Cardiac septum (tissue), 1 donor: ENCODE data around the gene MGMT. TPM values are rescaled to one million over a fixed set of nuclear protein-coding genes. Genes with fewer than 3 reads are reported as not detected.

Experiments
- DNase-seq: peaks from one replicate; pipeline ENCODE4 v3.0.0-alpha.2; 2020; ENCODE audit warnings: low spot score
- intact Hi-C: fragments of 100-400 bp; cut with DNase I; formaldehyde crosslinking; loops from one replicate; pipeline ENCODE4 v1.14.0; 2022
- total RNA-seq: library from RNA; stranded (reverse); fragmentation: NEBNext Ultra II Directional; extraction: Animal tissue kit (Norgen Biotek cat#: 25700); gene quantifications from one replicate; pipeline ENCODE4 v1.2.1, GENCODE V29; 2021
- donor health status: DM: no; HTN: no; CAD: no.

MGMT gene
- total RNA-seq, 1 donor from 2014 or later = 11.4 TPM

- peak; percentile 50 for DNase-seq
- intact Hi-C loops = no loop called here
Measured at GRCh38 chr10:129769381-129770116, 302.5 kb downstream of the MGMT start.

GRCh38 chr10:129770286-129770685 lies 303.2 kb downstream of the MGMT start:
- peak; percentile 57 for DNase-seq
- intact Hi-C loops = no loop called here

- peak; percentile 59 for DNase-seq
- intact Hi-C loops = no loop called here
Measured at GRCh38 chr10:129771024-129771423, 304.0 kb downstream of the MGMT start.

- DNase-seq = peak; percentile 63
- intact Hi-C loops = no loop called here
Measured at GRCh38 chr10:129771576-129771975, 304.5 kb downstream of the MGMT start.

- peak; percentile 63 for DNase-seq
- intact Hi-C loops = no loop called here
Measured at GRCh38 chr10:129771991-129772431, 305.0 kb downstream of the MGMT start.

GRCh38 chr10:129772468-129773358 lies 305.7 kb downstream of the MGMT start:
- intact Hi-C loops = no loop called here
- peak; percentile 61 for DNase-seq

GRCh38 chr10:129773359-129773990 lies 306.4 kb downstream of the MGMT start:
- intact Hi-C loops = no loop called here
- DNase-seq = peak; percentile 74

- DNase-seq = peak; percentile 51
- intact Hi-C loops = no loop called here
Measured at GRCh38 chr10:129774082-129774735, 307.2 kb downstream of the MGMT start.

GRCh38 chr10:129774736-129775401 lies 307.8 kb downstream of the MGMT start:
- intact Hi-C loops = no loop called here
- DNase-seq = peak; percentile 67

GRCh38 chr10:129775681-129776080 lies 308.6 kb downstream of the MGMT start:
- peak; percentile 66 for DNase-seq
- intact Hi-C loops = no loop called here

- intact Hi-C loops = no loop called here
- DNase-seq = peak; percentile 39
Measured at GRCh38 chr10:129777687-129778086, 310.6 kb downstream of the MGMT start.

- intact Hi-C loops = no loop called here
Measured at GRCh38 chr10:129778571-129778970, 311.5 kb downstream of the MGMT start.

GRCh38 chr10:129779126-129780111 lies 312.4 kb downstream of the MGMT start:
- intact Hi-C loops = no loop called here
- DNase-seq = peak; percentile 58

More at GRCh38 chr10:129778571-129778970, 311.5 kb downstream of the MGMT start:
- DNase-seq = peak; percentile 68

GRCh38 chr10:129780198-129780597 lies 313.2 kb downstream of the MGMT start:
- intact Hi-C loops = no loop called here
- peak; percentile 22 for DNase-seq

- peak; percentile 69 for DNase-seq
- intact Hi-C loops = no loop called here
Measured at GRCh38 chr10:129780901-129781795, 314.1 kb downstream of the MGMT start.

GRCh38 chr10:129784291-129784690 lies 317.2 kb downstream of the MGMT start:
- intact Hi-C loops = no loop called here
- DNase-seq = peak; percentile 65

GRCh38 chr10:129784891-129785290 lies 317.9 kb downstream of the MGMT start:
- DNase-seq = peak; percentile 63
- intact Hi-C loops = no loop called here
